Spleen (tissue), 13 donors: Measurements from ENCODE around the gene BFAR. TPM values are rescaled to one million over a fixed set of nuclear protein-coding genes. Genes with fewer than 3 reads are reported as not detected.

Experiments
- DNase-seq: peaks from one replicate; pipeline ENCODE4 v3.0.0-alpha.2; 2020
- H3K27ac ChIP-seq, 8 donors: fragments of 200-600 bp; sonication (generic) in 7 of 8; 1 replicate in 4 of 8; 2 replicates in 4 of 8; pipeline versions ENCODE4 v1.5.0 to v1.8.0; 2016 to 2021; ENCODE audit warnings: inconsistent platforms in 4 of 8, mild to moderate bottlenecking in 4 of 8, moderate library complexity in 1 of 8
- H3K27me3 ChIP-seq, 7 donors: fragments of 200-600 bp; sonication (generic) in 6 of 7; replicated peaks in 1 of 7; 1 replicate in 4 of 7; 2 replicates in 3 of 7; pipeline versions ENCODE4 v1.5.0 to v1.8.0; 2016 to 2021; ENCODE audit warnings: inconsistent platforms in 3 of 7, mild to moderate bottlenecking in 1 of 7
- H3K36me3 ChIP-seq, 6 donors: fragments of 200-600 bp; sonication (generic) in 5 of 6; 1 replicate in 4 of 6; 2 replicates in 2 of 6; pipeline versions ENCODE4 v1.5.0 to v1.8.0; 2016 to 2021; ENCODE audit warnings: inconsistent platforms in 2 of 6
- H3K4me1 ChIP-seq, 6 donors: fragments of 200-600 bp; sonication (generic) in 5 of 6; 1 replicate in 3 of 6; 2 replicates in 3 of 6; pipeline versions ENCODE4 v1.5.0 to v1.8.0; 2016 to 2021; ENCODE audit warnings: inconsistent platforms in 3 of 6
- H3K4me3 ChIP-seq, 8 donors: fragments of 200-600 bp; sonication (generic) in 7 of 8; 1 replicate in 4 of 8; 2 replicates in 4 of 8; pipeline versions ENCODE4 v1.5.0 to v1.8.0; 2016 to 2021; ENCODE audit warnings: inconsistent platforms in 4 of 8, mild to moderate bottlenecking in 4 of 8, moderate library complexity in 2 of 8
- H3K9me3 ChIP-seq, 8 donors: fragments of 200-600 bp; sonication (generic) in 7 of 8; 1 replicate in 4 of 8; 2 replicates in 4 of 8; pipeline versions ENCODE4 v1.5.0 to v1.8.0; 2016 to 2021; ENCODE audit warnings: inconsistent platforms in 4 of 8
- POLR2A ChIP-seq, 3 donors: fragments of 450-650 bp; IDR thresholded peaks; one replicate each; pipeline ENCODE4 v1.5.1; 2017; ENCODE audit warnings: antibody characterized with exemption in 3 of 3, mild to moderate bottlenecking in 1 of 3
- POLR2AphosphoS5 ChIP-seq, 3 donors: sonication (generic); formaldehyde crosslinking; IDR thresholded peaks; one replicate each; pipeline ENCODE4 v1.5.1; 2017; ENCODE audit warnings: antibody characterized with exemption in 3 of 3
- WGBS, 5 donors: extraction: QIAGEN DNeasy Blood & Tissue Kit in 3 of 5; methylation state at CpG; one replicate each; pipeline versions ENCODE4 v1.1.5 to v1.1.7; 2013 to 2018; 5-methylcytosine and 5-hydroxymethylcytosine counted together
- intact Hi-C: fragments of 100-400 bp; cut with DNase I; formaldehyde crosslinking; loops from one replicate; pipeline ENCODE4 v1.15.0; 2023; ENCODE audit warnings: low total_unique reads
- long read RNA-seq, 2 donors: transcript quantifications; one replicate each; lab custom pipeline, GENCODE V29; 2026
- polyA plus RNA-seq, 3 donors: library from polyadenylated mRNA; stranded (reverse); fragments of 200-250 nt; gene quantifications; one replicate each; pipeline ENCODE4 v1.2.1, GENCODE V29; 2013
- total RNA-seq, 7 donors: library from RNA; depleted of rRNA in 3 of 7; stranded (reverse); fragments of >200 nt in 3 of 7; fragmentation: NEBNext Ultra II Directional in 4 of 7; extraction: Animal tissue kit (Norgen Biotek cat#: 25700) in 4 of 7; gene quantifications; one replicate each; pipeline versions ENCODE4 v1.1.0 to v1.2.1, GENCODE V29; 2016 to 2021
- TF ChIP-seq, protein P1 (sequence below), 11 experiments: fragments of 200-600 bp in 7 of 11; fragments of 450-650 bp in 4 of 11; sonication (generic) in 4 of 11; IDR thresholded peaks in 8 of 11; conservative IDR thresholded peaks in 3 of 11; 1 replicate in 7 of 11; 2 replicates in 4 of 11; pipeline versions ENCODE4 v1.4.0 to v1.8.0; 2016 to 2021; ENCODE audit warnings: antibody characterized with exemption in 11 of 11, inconsistent platforms in 4 of 11, mild to moderate bottlenecking in 1 of 11
- donor health status: healthy with polysubstance abuse.
- donor health status: DM: no; HTN: no; CAD: no; lungs with moderate emphysema.
- donor health status: DM: no; HTN: no; CAD: no.
- donor health status: Bipolar disorder and iron deficiency.
- donor health status: healthy.
- donor health status: DM: no; HTN: no; CAD: no.
- donor health status: DM: yes; HTN: yes; CAD: no.

The BFAR gene
- total RNA-seq, result 10 to 100 TPM; 48.1 to 68.7 (median 57.7) TPM
- 10 to 100 TPM; 24.6 to 30.2 (median 29.5) TPM for polyA plus RNA-seq
- long read RNA-seq, donor 1, transcript BFAR-203 (4 exons, 1,414 nt), result major isoform, 7 of 13 reads
- long read RNA-seq, donor 1, transcript BFAR-201 (8 exons, 3,039 nt), result minor isoform, 6 of 13 reads
- long read RNA-seq, donor 1, partial matches to known transcripts, result 0 of 13 reads
- long read RNA-seq, donor 1, other reads (novel, unspliced or antisense), result 0 of 13 reads
- long read RNA-seq, donor 2, transcript BFAR-201 (8 exons, 3,039 nt), result major isoform, 5 of 13 reads
- long read RNA-seq, donor 2, partial matches to known transcripts, result 6 of 13 reads
- long read RNA-seq, donor 2, other reads (novel, unspliced or antisense), result 0 of 13 reads

GRCh38 chr16:14632693-14633569, at the start of gene BFAR:
Gene BFAR (plus strand): TSS chr16:14632951. CDS start chr16:14644347, 11,396 bp downstream.
- intact Hi-C loops, result no loop called here
- H3K36me3 ChIP-seq, result peaks cover 0 to 12% (median 2%) of the 10 kb centered on the region in 6 donors
- peak within 1 kb of the TSS; percentile 91 to 99 (median 96) for H3K27ac ChIP-seq
- no peaks in the 10 kb centered on the region for H3K9me3 ChIP-seq
- H3K4me1 ChIP-seq, result peaks cover 22 to 88% (median 81%) of the 10 kb centered on the region in 6 donors
- peak within 1 kb of the TSS; percentile 80 to 98 (median 93) for H3K4me3 ChIP-seq
- WGBS, 5 donors, result 0 to 1% (median 0%) methylated on average over 42 to 69 of the region's 69 CpGs
- TF ChIP-seq POLR2AphosphoS5 (IDR thresholded peaks at IDR 0.05), result peak; percentile 99 to 100 (median 100)
- TF ChIP-seq POLR2A (IDR thresholded peaks at IDR 0.05), result peak in 2 of 3 donors; percentile 92 to 98
- TF ChIP-seq, protein P1, sequence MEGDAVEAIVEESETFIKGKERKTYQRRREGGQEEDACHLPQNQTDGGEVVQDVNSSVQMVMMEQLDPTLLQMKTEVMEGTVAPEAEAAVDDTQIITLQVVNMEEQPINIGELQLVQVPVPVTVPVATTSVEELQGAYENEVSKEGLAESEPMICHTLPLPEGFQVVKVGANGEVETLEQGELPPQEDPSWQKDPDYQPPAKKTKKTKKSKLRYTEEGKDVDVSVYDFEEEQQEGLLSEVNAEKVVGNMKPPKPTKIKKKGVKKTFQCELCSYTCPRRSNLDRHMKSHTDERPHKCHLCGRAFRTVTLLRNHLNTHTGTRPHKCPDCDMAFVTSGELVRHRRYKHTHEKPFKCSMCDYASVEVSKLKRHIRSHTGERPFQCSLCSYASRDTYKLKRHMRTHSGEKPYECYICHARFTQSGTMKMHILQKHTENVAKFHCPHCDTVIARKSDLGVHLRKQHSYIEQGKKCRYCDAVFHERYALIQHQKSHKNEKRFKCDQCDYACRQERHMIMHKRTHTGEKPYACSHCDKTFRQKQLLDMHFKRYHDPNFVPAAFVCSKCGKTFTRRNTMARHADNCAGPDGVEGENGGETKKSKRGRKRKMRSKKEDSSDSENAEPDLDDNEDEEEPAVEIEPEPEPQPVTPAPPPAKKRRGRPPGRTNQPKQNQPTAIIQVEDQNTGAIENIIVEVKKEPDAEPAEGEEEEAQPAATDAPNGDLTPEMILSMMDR (IDR thresholded peaks at IDR 0.05 in 8 of 11, conservative IDR thresholded peaks at IDR 0.05 in 3 of 11), result no peak
- no peaks in the 10 kb centered on the region for H3K27me3 ChIP-seq
- DNase-seq, result peak; percentile 100

- intact Hi-C loops, result no loop called here
- Histone ChIP-seq H3K27me3 (no peaks in the 10 kb centered on the region), H3K27ac (no peak overlapping the region), H3K36me3 (peaks cover 0 to 100% (median 82%) of the 10 kb centered on the region in 6 donors), H3K4me3 (no peak overlapping the region), H3K4me1 (no peaks in the 10 kb centered on the region), H3K9me3 (no peaks in the 10 kb centered on the region)
- no peak for DNase-seq
- 94 to 98% (median 96%) methylated on average over 3 of the region's 3 CpGs for WGBS, 5 donors
- TF ChIP-seq, protein P1 (IDR thresholded peaks at IDR 0.05 in 8 of 11, conservative IDR thresholded peaks at IDR 0.05 in 3 of 11), result no peak
- TF ChIP-seq POLR2A (IDR thresholded peaks at IDR 0.05) (no peak), POLR2AphosphoS5 (IDR thresholded peaks at IDR 0.05) (no peak)
Observed at GRCh38 chr16:14585287-14585686, 47.5 kb upstream of the BFAR start.

DNA sequence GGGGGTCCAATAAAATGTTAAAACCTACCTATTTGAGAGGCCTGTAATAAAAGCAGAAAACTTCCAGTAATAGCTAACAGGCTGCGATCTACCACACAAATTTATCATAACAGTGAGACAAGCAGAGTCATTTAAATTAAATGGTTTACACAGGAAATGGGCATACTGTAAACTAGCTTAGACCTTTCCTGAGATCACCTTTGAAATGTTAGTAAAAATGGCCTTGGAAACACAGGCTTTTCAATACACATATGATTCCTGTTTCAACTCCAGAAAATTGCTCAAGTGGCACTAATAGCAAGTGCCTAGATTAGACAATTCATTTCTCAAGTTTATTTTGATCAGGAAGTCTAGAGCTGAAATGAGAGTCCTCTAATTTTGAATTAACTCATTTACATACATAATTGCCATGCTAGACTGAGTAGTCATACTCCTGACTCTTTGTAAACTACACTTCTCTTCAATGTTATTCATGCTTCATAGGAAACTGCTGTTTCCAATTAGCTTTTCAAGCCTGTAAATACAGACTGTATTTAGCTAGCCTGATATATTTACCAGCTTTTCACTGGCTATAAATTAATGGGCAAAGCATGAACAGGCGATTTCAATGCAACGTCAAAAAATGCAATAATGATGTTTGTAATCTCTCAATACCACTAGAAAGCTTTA, 46.0 kb upstream of the BFAR start:
- Histone ChIP-seq H3K36me3 (peaks cover 0 to 100% (median 82%) of the 10 kb centered on the region in 6 donors), H3K4me1 (no peaks in the 10 kb centered on the region), H3K27ac (no peak overlapping the region), H3K4me3 (no peak overlapping the region), H3K9me3 (no peaks in the 10 kb centered on the region), H3K27me3 (no peaks in the 10 kb centered on the region)
- no peak for TF ChIP-seq POLR2AphosphoS5 (IDR thresholded peaks at IDR 0.05)
- TF ChIP-seq, protein P1 (IDR thresholded peaks at IDR 0.05 in 8 of 11, conservative IDR thresholded peaks at IDR 0.05 in 3 of 11), result no peak
- no peak for TF ChIP-seq POLR2A (IDR thresholded peaks at IDR 0.05)
- WGBS, 5 donors, result 76 to 89% (median 81%) methylated on average over 3 of the region's 3 CpGs
- no peak for DNase-seq
- intact Hi-C loops, result no loop called here
